Activated CD8-positive, alpha-beta memory T cell treated with anti-CD3 and anti-CD28 coated beads, Interleukin-2, amount 50 U/mL, for 1 hour (primary cell): ENCODE results near the gene EPS8L1.
"Not testable (repeated sequence)": the region's sequence is repeated elsewhere in the genome, so short reads cannot be mapped to it uniquely, and the experiment has no call there.

Experiments
- DNase-seq: peaks from one replicate; pipeline ENCODE4 v3.0.0-alpha.2; 2020; ENCODE audit errors: extremely low read depth

EPS8L1 gene

DNA sequence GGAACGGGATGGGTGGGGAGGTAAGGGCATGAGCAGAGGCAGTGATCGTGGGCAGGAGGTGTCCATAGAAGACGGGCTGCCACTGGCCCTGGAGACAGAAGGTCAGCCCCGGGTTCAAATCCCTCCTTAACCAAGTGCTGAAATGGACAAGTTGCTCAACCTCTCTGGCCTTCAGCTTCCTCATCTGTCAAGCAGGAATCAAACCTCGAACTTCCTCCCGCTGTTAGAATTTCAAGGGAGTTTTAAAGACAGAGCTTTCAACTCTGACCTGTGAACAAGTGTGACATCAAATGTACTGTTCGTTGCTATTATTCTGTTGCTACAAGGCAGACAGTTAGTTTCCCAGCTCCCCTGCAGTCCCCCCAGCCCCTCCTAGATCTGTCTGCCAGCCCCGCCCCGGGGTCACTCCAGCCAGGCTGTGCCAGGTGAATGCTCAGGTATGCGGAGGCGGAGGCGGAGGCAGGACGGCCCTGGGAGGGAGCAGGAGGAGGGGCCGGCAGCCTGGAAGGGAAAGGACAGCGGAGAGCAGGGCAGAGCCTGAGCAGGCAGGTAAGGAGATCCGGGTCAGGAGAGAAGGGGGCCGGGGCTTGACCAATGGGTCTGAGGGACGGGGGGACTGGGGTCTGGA, at the start of gene EPS8L1:
EPS8L1 (plus strand) TSS at position 499 of the 628 bp plus-strand sequence. CDS start 576 bp downstream, outside the sequence.
- DNase-seq = no peak

DNA sequence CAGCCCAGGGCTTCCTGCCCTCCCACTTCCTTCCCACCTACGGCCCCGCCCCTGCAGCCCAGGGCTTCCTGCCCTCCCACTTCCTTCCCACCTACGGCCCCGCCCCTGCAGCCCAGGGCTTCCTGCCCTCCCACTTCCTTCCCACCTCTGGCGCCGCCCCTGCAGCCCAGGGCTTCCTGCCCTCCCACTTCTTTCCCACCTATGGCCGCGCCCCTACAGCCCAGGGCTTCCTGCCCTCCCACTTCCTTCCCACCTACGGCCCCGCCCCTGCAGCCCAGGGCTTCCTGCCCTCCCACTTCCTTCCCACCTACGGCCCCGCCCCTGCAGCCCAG, 48.6 kb upstream of the EPS8L1 start:
- DNase-seq = not testable (repeated sequence)

GRCh38 chr19:55027472-55028337, 48.0 kb upstream of the EPS8L1 start:
- DNase-seq = no peak

DNA sequence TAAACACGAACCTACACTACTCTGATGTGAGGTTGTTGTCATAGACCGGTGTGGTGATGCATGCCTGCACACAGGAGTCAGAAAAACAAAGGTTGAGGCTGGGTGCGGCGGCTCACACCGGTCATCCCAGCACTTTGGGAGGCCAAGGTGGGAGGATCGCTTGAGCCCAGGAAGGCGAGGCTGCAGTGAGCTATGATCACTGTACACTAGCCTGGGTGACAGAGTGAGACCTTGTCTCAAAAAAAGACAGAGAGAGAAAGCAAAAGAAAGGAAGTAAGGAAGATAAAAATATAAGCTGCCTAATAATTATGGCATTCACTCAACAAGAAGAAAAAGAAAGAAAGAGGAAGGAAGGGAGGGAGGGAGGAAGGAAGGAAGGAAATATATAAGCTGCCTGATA, 46.9 kb upstream of the EPS8L1 start:
- DNase-seq = no peak

- DNase-seq = no peak
These were observed 44.5 kb upstream of the EPS8L1 start for GRCh38 chr19:55031178-55031577.

DNA sequence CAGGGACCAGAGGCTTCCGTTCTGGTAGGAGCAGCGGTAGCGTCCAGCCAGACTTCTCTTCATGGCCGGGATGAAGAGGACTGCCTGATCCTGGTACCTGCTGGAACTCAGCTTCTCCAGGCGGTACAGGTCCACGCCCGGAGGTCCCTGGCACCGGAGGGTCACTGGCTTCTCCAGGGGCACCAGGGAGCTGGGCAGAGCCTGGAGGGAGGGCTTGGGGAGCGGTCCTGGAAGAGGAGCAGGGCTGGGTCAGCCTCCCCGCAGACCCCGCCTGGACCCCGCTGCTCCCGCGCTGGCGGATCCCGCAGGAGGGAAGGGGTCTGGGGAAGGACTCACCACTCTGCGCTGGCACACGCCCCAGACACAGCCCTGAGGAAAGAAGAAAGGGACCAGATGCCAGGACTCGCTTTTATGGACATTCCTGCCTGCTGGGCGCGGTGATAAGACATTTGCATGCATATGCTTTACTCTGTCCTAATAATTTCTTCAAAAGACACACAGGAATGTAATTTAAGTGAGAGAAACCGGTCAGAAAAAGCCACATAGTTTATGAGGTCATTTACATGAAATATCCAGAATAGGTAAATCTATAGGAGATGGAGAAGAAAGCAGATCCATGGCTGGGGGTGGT, 43.4 kb upstream of the EPS8L1 start:
- no peak for DNase-seq

GRCh38 chr19:55032976-55033643, 42.6 kb upstream of the EPS8L1 start:
- not testable (repeated sequence) for DNase-seq

DNA sequence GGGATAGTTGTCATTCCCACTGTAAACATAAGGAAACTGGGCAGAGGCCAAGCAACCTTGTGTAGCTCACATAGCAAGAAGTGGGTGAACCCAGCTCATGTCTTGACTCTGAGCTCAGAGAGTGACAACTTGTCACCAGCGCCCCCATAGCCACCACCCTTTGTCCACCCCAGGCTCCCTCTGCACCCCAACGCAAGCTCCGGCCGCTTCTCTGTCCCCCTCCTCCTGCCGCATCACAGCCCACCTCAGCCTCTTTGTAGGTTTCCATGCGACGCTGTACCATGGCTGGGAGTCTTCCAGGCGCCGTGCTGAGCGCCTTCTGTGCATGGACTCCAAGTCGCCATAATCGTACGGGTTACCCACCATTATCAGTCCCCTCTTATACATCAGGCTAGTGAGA, 40.9 kb upstream of the EPS8L1 start:
- no peak for DNase-seq

DNA sequence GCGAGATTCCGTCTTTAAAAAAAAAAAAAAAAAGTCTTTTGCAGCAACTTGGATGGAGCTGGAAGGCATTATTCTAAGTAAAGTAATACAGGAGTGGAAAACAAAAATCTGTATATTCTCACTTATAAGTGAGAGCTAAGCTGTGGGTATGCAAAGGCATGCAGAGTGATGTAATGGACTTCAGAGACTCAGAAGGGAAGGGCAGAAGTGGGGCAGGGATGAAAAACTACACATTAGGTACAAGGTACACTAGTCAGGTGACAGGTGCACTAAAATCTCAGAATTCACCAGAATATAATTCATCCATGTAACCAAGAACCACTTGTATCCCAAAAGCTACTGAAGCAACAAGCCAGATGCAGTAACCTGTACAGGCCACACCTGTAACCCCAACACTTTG, 39.6 kb upstream of the EPS8L1 start:
- no peak for DNase-seq

DNA sequence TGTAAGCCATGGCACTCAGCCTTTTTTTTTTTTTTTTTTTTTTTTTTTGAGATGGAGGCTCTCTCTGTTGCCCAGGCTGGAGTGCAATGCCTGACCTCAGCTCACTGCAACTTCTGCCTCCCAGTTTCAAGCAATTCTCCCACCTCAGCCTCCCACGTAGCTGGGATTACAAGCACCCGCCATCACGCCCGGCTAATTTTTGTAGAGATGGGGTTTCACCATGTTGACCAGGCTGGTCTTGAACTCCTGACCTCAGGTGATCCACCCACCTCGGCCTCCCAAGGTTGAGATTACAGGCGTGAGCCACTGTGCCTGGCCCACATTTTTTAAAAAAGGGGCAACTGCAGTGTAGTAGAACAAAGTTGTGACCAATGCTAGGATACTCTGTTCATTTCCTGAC, 38.1 kb upstream of the EPS8L1 start:
- not testable (repeated sequence) for DNase-seq

- DNase-seq = not testable (repeated sequence)
These were observed 35.0 kb upstream of the EPS8L1 start for GRCh38 chr19:55040654-55041053.

DNA sequence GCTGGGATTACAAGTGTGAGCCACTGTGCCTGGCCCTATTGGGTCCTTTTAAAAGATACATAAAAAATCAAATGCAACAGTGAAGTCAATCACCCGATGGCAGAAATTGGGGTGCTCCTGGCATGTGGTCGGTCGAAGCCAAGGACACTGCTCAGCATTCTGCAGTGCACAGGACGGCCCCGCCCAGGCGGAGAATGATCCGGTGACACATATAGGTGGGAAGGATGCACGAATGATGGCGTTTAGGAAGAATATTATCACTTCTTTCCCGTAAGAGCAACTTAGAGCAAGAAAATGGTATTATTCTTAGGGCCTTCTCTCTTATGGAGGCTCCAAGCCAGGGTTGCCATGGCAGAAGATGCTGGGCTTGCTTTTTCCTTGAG, 34.4 kb upstream of the EPS8L1 start:
- no peak for DNase-seq

GRCh38 chr19:55041627-55042343, 33.9 kb upstream of the EPS8L1 start:
- DNase-seq = no peak

DNA sequence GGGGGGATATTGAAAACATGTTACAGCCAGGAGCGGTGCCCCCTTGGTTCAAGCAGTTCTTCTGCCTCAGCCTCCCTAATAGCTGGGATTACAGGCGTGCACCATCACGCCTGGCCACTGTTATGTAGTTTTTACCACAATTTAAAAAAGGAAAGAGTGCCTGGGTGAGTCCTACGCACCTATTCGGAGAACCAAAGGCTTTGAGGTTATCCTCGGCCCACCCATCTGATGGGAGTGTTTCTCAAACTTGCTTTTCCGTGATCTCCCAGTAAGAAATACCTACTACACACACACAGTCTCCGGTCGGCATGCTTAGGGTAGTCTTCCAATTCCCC, 33.4 kb upstream of the EPS8L1 start:
- no peak for DNase-seq

GRCh38 chr19:55042688-55043087, 33.0 kb upstream of the EPS8L1 start:
- DNase-seq = no peak

DNA sequence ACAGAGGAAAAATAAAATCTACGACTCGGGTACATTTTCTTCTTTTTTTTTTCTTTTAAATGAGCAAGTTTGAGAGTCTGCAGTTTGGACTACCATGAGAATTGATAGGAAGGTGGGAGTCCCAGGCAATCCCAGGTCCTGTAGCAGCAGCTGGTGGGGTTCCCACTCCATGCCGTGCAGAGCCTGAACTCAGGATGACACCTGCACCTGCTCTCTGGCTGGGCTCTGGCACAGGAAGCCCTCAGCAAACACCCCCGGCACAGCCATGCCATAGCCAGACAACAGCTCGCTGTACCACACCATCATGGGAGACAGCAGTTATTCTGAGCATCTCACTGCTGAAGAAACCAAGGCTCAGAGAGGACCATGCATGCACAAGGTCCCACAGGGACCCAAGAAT, 31.4 kb upstream of the EPS8L1 start:
- no peak for DNase-seq

GRCh38 chr19:55044771-55045716, 30.6 kb upstream of the EPS8L1 start:
- DNase-seq = no peak

GRCh38 chr19:55046975-55047622, 28.6 kb upstream of the EPS8L1 start:
- no peak for DNase-seq

DNA sequence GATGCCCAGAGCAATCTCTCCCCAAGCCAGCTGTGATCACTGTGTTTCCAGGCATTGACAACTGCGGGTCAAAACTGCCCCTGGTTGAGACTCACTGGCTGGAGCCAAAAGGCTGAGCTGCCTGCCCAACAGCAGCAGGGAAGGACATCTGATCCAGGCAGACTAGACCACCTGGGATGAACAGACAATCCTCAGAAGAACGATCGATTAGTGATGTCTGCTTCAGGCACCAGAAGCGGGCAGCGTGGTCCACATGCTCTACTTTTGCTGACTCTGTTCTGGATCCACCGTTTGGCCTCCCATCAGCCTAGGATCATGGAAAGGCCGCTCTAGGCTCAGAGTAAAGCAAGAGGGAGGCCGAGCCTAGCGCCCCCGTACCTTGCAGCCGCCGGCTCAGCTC, 27.7 kb upstream of the EPS8L1 start:
- no peak for DNase-seq

DNA sequence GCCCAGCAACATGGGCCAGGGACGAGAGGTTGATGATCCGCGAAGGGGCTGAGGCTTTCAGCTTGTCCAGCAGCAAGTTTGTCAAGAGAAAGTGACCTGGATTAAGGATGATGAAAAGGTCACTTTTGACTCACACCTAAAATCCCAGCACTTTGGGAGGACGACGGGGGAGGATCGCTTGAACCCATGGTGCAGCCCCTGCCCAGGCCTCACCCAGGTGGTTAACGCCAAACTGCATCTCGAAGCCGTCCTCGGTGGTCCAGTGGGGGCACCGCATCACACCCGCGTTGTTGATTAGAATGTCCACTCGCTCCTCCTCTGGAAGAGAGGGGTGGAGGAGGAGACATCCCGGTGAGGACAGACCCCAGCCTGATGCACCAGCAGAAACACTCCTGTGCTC, 27.2 kb upstream of the EPS8L1 start:
- no peak for DNase-seq
